NB4 (cell line): ENCODE data around the gene GPR183.
A peak's percentile ranks its signal among the peaks of the same experiment; 100 is the strongest.

Source experiments
- DNase-seq: peaks from one replicate; pipeline ENCODE4 v3.0.0; 2010; ENCODE audit warnings: low read depth
- H3K4me3 ChIP-seq: one replicate; pipeline ENCODE4 v1.5.1; 2011; ENCODE audit warnings: mild to moderate bottlenecking, low read depth, low read length, moderate library complexity
- CTCF ChIP-seq: IDR thresholded peaks from one replicate; pipeline ENCODE4 v1.5.1; 2012; ENCODE audit warnings: low read depth, low read length
- MAX ChIP-seq: IDR thresholded peaks from 2 replicates; pipeline ENCODE4 v1.6.1; 2011; ENCODE audit warnings: low read depth, low read length
- MYC ChIP-seq: IDR thresholded peaks from 2 replicates; pipeline ENCODE4 v1.6.1; 2011; ENCODE audit warnings: low read depth, low read length
- POLR2A ChIP-seq: IDR thresholded peaks from 2 replicates; pipeline ENCODE4 v1.6.1; 2011; ENCODE audit warnings: mild to moderate bottlenecking; ENCODE audit not compliant: insufficient read length; ENCODE audit errors: extremely low read depth

The GPR183 gene

GRCh38 chr13:99314640-99315176, 7.5 kb upstream of the GPR183 start:
- no peak overlapping the region for H3K4me3 ChIP-seq
- TF ChIP-seq MYC (no peak), MAX (no peak), POLR2A (no peak), CTCF (no peak)
- DNase-seq: no peak

- no peak for DNase-seq
- no peak overlapping the region for H3K4me3 ChIP-seq
- TF ChIP-seq MYC (no peak), MAX (no peak), POLR2A (no peak), CTCF (no peak)
Observed at GRCh38 chr13:99313941-99314340, 6.7 kb upstream of the GPR183 start.

GRCh38 chr13:99313501-99313900, 6.3 kb upstream of the GPR183 start:
- TF ChIP-seq CTCF (no peak), MYC (no peak), MAX (no peak), POLR2A (no peak)
- DNase-seq: no peak
- H3K4me3 ChIP-seq: no peak overlapping the region

GRCh38 chr13:99312493-99312883, 5.3 kb upstream of the GPR183 start:
- no peak overlapping the region for H3K4me3 ChIP-seq
- peak; percentile 93 for DNase-seq
- TF ChIP-seq MAX: peak; percentile 27; the same call in 1 of the 2 replicates
- TF ChIP-seq POLR2A: no peak
- no peak for TF ChIP-seq CTCF
- TF ChIP-seq MYC: peak; percentile 44; the same call in 1 of the 2 replicates

- DNase-seq: peak; percentile 34
- TF ChIP-seq MAX (no peak), CTCF (no peak), POLR2A (no peak), MYC (no peak)
- H3K4me3 ChIP-seq: no peak overlapping the region
Observed at GRCh38 chr13:99311748-99312492, 4.7 kb upstream of the GPR183 start.
